Panc1 (cell line): ENCODE results near the gene B4GALT3. TPM values are rescaled to one million over a fixed set of nuclear protein-coding genes. Genes with fewer than 3 reads are reported as not detected.

Experiments
- ATAC-seq: fragments of 200-7000 bp; cut with Tn5 transposase; 2 replicates; pipeline ENCODE4 v1.9.1; 2020; ENCODE audit warnings: mild to moderate bottlenecking, moderate library complexity
- BruUV-seq: library from RNA; stranded (reverse); fragments of 400-500 nt; replicated peaks from 2 replicates; lab custom pipeline; 2021; lab: Mats Ljungman, UMichigan
- CTCF ChIA-PET: fragments of 300-600 bp; sonication (Branson Sonifier 250); formaldehyde crosslinking; loops from one replicate; lab custom pipeline; 2022; ENCODE audit warnings: antibody characterized with exemption; lab: Charles Lee
- POLR2A ChIA-PET: fragments of 300-600 bp; sonication (Branson Sonifier 250); formaldehyde crosslinking; loops from one replicate; lab custom pipeline; 2022; ENCODE audit warnings: antibody characterized with exemption; lab: Charles Lee
- DNase-seq: peaks from one replicate; pipeline ENCODE4 v3.0.0-alpha.2; 2010; ENCODE audit warnings: low read depth, low spot score
- H3K27ac ChIP-seq: 2 replicates; pipeline ENCODE4 v1.5.1; 2011; ENCODE audit warnings: mild to moderate bottlenecking, low read length, inconsistent platforms
- H3K27me3 ChIP-seq: fragments of 200-500 bp; sonication (Bioruptor generic); 2 replicates; pipeline ENCODE4 v1.6.0; 2014; ENCODE audit warnings: low read length, inconsistent platforms; ENCODE audit not compliant: control insufficient read depth, insufficient read depth
- H3K36me3 ChIP-seq: fragments of 200-500 bp; sonication (Bioruptor generic); 2 replicates; pipeline ENCODE4 v1.5.1; 2014; ENCODE audit warnings: inconsistent platforms, mild to moderate bottlenecking, low read length, moderate library complexity; ENCODE audit not compliant: control insufficient read depth, insufficient read depth
- H3K4me1 ChIP-seq: 2 replicates; pipeline ENCODE4 v1.5.1; 2011; ENCODE audit warnings: inconsistent platforms, mild to moderate bottlenecking, low read length, moderate library complexity; ENCODE audit not compliant: control insufficient read depth, insufficient read depth
- H3K4me3 ChIP-seq, 2 experiments: 2 replicates each; pipeline ENCODE4 v1.5.1; 2011 to 2012; ENCODE audit warnings: low read depth in 2 of 2, low read length in 2 of 2, mild to moderate bottlenecking in 2 of 2, inconsistent platforms in 1 of 2, moderate library complexity in 1 of 2
- H3K9me3 ChIP-seq: fragments of 200-500 bp; sonication (Bioruptor generic); 2 replicates; pipeline ENCODE4 v1.5.1; 2014; ENCODE audit warnings: low read depth, mild to moderate bottlenecking, inconsistent platforms, low read length, moderate library complexity; ENCODE audit not compliant: control insufficient read depth, insufficient read depth
- POLR2AphosphoS5 ChIP-seq: IDR thresholded peaks from 2 replicates; pipeline ENCODE4 v1.6.1; 2012; ENCODE audit warnings: mild to moderate bottlenecking, low read depth, low read length, moderate library complexity
- REST ChIP-seq, 2 experiments: IDR thresholded peaks; 2 replicates each; pipeline ENCODE4 v1.6.1; 2011 to 2012; ENCODE audit warnings: low read depth in 2 of 2, control low read depth in 1 of 2, low read length in 1 of 2, mild to moderate bottlenecking in 1 of 2, moderate library complexity in 1 of 2; ENCODE audit not compliant: insufficient read depth in 1 of 2
- SIN3A ChIP-seq: IDR thresholded peaks from 2 replicates; pipeline ENCODE4 v1.6.1; 2012; ENCODE audit warnings: low read depth, mild to moderate bottlenecking, low read length, moderate library complexity, borderline replicate concordance; ENCODE audit not compliant: insufficient read depth
- TCF7L2 ChIP-seq: IDR thresholded peaks from 2 replicates; pipeline ENCODE4 v1.6.1; 2011; ENCODE audit warnings: mild to moderate bottlenecking, low read depth, low read length, inconsistent platforms
- in situ Hi-C: cut with HindIII; loops from 2 replicates; pipeline ENCODE4 v1.10.0; 2016; ENCODE audit warnings: low sequenced_read_pairs, low pct_unique_long_range_greater_than_20kb
- intact Hi-C: fragments of 100-400 bp; cut with micrococcal nuclease; formaldehyde crosslinking; loops from one replicate; pipeline ENCODE4 v1.10.0; 2022; ENCODE audit not compliant: unreplicated experiment
- total RNA-seq: library from RNA; stranded (reverse); gene quantifications from one replicate; pipeline ENCODE4 v1.2.1, GENCODE V29; 2021; ENCODE audit not compliant: unreplicated experiment
- TF ChIP-seq, protein P1 (sequence below): fragments of 450-650 bp; IDR thresholded peaks from 2 replicates; pipeline ENCODE4 v1.5.1; 2017; ENCODE audit warnings: mild to moderate bottlenecking

B4GALT3 gene
- total RNA-seq, 1 experiment from 2014 or later: 28.6 TPM

DNA sequence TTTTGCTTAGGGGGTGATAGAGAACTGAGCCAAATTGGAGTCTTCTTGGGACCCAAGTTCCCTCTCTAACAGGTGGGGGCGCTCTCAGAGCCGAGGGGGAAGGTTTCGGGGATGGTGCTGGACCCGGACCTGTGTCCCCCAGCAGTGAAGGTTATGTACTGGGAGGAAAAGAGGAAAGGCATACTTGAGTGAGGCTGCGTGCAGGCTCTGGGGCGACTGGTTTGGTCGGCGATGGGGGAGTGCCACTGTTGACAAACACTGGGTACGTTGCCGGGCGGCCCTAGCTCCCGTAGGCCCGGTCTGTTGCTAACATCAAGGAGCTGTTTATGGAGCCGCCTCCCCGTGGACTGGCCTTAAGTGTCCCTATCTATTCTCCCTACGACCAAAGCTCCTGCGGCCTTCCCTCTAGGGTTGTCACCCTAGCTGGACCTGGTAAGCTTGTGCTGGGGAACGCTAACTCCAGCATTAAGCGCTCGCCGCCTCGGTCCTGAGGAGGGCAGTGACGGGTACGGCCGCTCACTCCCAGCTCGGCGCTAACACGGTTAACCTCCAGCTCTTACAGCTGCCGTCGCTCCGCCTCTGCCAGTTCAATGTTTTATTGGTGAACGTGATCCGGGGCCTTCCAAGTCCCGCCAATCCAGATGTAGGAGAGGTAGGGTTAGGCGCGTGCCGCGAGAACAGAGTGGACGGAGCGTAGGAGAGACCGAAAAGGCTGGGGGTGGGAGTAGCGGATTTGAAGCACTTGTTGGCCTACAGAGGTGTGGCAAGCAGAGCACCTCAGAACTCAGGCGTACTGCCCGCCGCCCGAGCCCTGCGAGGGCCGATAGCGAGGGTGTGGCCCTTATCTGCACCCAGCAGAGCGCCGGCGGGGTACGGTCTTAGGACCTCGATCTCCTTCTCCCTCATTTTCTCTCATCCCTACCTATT lies 11.3 kb downstream of the B4GALT3 start, which contains the start of gene PPOX:
TSS of gene PPOX (plus strand) at position 685 of the 927 bp plus-strand sequence. CDS start 422 bp downstream, outside the sequence.
- peak; percentile 94 for DNase-seq
- in situ Hi-C loops (no loop called here), intact Hi-C loops (no loop called here)
- H3K4me1 ChIP-seq: peaks cover 18% of the 10 kb centered on the region
- TF ChIP-seq POLR2AphosphoS5 (peak; percentile 83), REST (IDR thresholded peaks at IDR 0.05; ENCODE audit: insufficient read depth in 1 of 2, low read depth in 2 of 2, low read length in 1 of 2) (no peak), TCF7L2 (peak; percentile 91), SIN3A (no peak; the same call in none of the 2 replicates)
- TF ChIP-seq, protein P1, sequence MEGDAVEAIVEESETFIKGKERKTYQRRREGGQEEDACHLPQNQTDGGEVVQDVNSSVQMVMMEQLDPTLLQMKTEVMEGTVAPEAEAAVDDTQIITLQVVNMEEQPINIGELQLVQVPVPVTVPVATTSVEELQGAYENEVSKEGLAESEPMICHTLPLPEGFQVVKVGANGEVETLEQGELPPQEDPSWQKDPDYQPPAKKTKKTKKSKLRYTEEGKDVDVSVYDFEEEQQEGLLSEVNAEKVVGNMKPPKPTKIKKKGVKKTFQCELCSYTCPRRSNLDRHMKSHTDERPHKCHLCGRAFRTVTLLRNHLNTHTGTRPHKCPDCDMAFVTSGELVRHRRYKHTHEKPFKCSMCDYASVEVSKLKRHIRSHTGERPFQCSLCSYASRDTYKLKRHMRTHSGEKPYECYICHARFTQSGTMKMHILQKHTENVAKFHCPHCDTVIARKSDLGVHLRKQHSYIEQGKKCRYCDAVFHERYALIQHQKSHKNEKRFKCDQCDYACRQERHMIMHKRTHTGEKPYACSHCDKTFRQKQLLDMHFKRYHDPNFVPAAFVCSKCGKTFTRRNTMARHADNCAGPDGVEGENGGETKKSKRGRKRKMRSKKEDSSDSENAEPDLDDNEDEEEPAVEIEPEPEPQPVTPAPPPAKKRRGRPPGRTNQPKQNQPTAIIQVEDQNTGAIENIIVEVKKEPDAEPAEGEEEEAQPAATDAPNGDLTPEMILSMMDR: peak; percentile 79
- H3K9me3 ChIP-seq: no peaks in the 10 kb centered on the region
- BruUV-seq: no TSS peak
- POLR2A ChIA-PET: interaction anchor here (0.6 to 1.4 kb wide), 4 partner anchors 13 to 147 kb away, joined by 3 to 5 read pairs (median 3); partner anchors contain the start of genes DEDD, F11R and UFC1
- H3K36me3 ChIP-seq: peaks cover 4% of the 10 kb centered on the region; the same call in 1 of the 2 replicates
- H3K27me3 ChIP-seq: no peaks in the 10 kb centered on the region
- H3K27ac ChIP-seq: peak within 1 kb of the TSS; percentile 89
- H3K4me3 ChIP-seq: peak within 1 kb of the TSS; percentile 83 to 88
- ATAC-seq: peak; percentile 96
- CTCF ChIA-PET: interaction anchor here (0.5 to 1.0 kb wide), 5 partner anchors 11 to 251 kb away, joined by 3 to 7 read pairs (median 4); partner anchors contain the start of gene B4GALT3

- DNase-seq: no peak
- POLR2A ChIA-PET: interaction anchor here (0.6 to 0.9 kb wide), 2 partner anchors 33 to 146 kb away, joined by 3 read pairs; partner anchors contain the start of gene DEDD
- TF ChIP-seq, protein P1: no peak
- TF ChIP-seq REST (IDR thresholded peaks at IDR 0.05; ENCODE audit: insufficient read depth in 1 of 2, low read depth in 2 of 2, low read length in 1 of 2) (no peak), POLR2AphosphoS5 (no peak), TCF7L2 (no peak), SIN3A (no peak)
- intact Hi-C loops: no loop called here
- in situ Hi-C loops: no loop called here
- no peak for ATAC-seq
- no TSS peak for BruUV-seq
- Histone ChIP-seq H3K36me3 (peaks cover 4% of the 10 kb centered on the region; the same call in 1 of the 2 replicates), H3K27ac (peak overlapping the region; percentile 74; the same call in 1 of the 2 replicates), H3K4me3 (peak overlapping the region; percentile 83 to 88), H3K4me1 (peaks cover 20% of the 10 kb centered on the region), H3K9me3 (no peaks in the 10 kb centered on the region), H3K27me3 (no peaks in the 10 kb centered on the region)
- CTCF ChIA-PET: interaction anchor here (0.5 to 1.0 kb wide), 4 partner anchors 12 to 252 kb away, joined by 3 to 7 read pairs (median 4); partner anchors contain the start of gene B4GALT3
Observed at GRCh38 chr1:161164901-161165610, 12.3 kb downstream of the B4GALT3 start.
